Colonic mucosa (tissue), 4 donors: ENCODE data around the gene COL4A6. TPM values are rescaled to one million over a fixed set of nuclear protein-coding genes. Genes with fewer than 3 reads are reported as not detected.

Experiments
- DNase-seq: peaks from one replicate; pipeline ENCODE4 v3.0.0-alpha.2; 2020
- H3K27ac ChIP-seq: fragments of 200-600 bp; one replicate; pipeline ENCODE4 v1.8.0; 2021
- H3K27me3 ChIP-seq: fragments of 200-600 bp; one replicate; pipeline ENCODE4 v1.8.0; 2021
- H3K36me3 ChIP-seq: fragments of 200-600 bp; one replicate; pipeline ENCODE4 v1.8.0; 2021
- H3K4me1 ChIP-seq: fragments of 200-600 bp; one replicate; pipeline ENCODE4 v1.8.0; 2021; ENCODE audit warnings: mild to moderate bottlenecking
- H3K4me3 ChIP-seq: fragments of 200-600 bp; one replicate; pipeline ENCODE4 v1.8.0; 2021
- H3K9ac ChIP-seq, 2 donors: one replicate each; pipeline ENCODE4 v1.7.0; 2013; ENCODE audit warnings: control low read depth in 2 of 2, low read depth in 2 of 2, low read length in 2 of 2
- H3K9me3 ChIP-seq: fragments of 200-600 bp; one replicate; pipeline ENCODE4 v1.8.0; 2021
- CTCF ChIP-seq: fragments of 200-600 bp; IDR thresholded peaks from one replicate; pipeline ENCODE4 v1.8.0; 2022; ENCODE audit warnings: antibody characterized with exemption, mild to moderate bottlenecking
- intact Hi-C: fragments of 100-400 bp; cut with DNase I; formaldehyde crosslinking; loops from one replicate; pipeline ENCODE4 v1.14.1; 2022
- total RNA-seq, 2 donors: library from RNA; stranded (reverse); fragmentation: NEBNext Ultra II Directional in 1 of 2; extraction: Animal tissue kit (Norgen Biotek cat#: 25700) in 1 of 2; gene quantifications; one replicate each; pipeline ENCODE4 v1.2.1, GENCODE V29; 2021
- donor health status: healthy.
- donor health status: DM: no; HTN: no; CAD: no.
- donor health status: DM: no; HTN: no; CAD: no.

COL4A6 gene
- total RNA-seq, 2 donors from 2014 or later, result 1.1 to 1.8 TPM

GRCh38 chrX:108117988-108118387 is 320.2 kb downstream of the COL4A6 start:
- Histone ChIP-seq H3K36me3 (no peaks in the 10 kb centered on the region), H3K9ac (no peak overlapping the region), H3K9me3 (no peaks in the 10 kb centered on the region), H3K27ac (no peak overlapping the region), H3K4me1 (no peaks in the 10 kb centered on the region), H3K27me3 (no peaks in the 10 kb centered on the region), H3K4me3 (no peak overlapping the region)
- DNase-seq, result no peak
- intact Hi-C loops, result no loop called here
- no peak for TF ChIP-seq CTCF

GRCh38 chrX:108114541-108114940 is 323.7 kb downstream of the COL4A6 start:
- H3K4me3 ChIP-seq, result no peak overlapping the region
- no peaks in the 10 kb centered on the region for H3K27me3 ChIP-seq
- TF ChIP-seq CTCF, result no peak
- no peak for DNase-seq
- H3K27ac ChIP-seq, result no peak overlapping the region
- intact Hi-C loops, result no loop called here
- no peaks in the 10 kb centered on the region for H3K9me3 ChIP-seq
- H3K9ac ChIP-seq, result no peak overlapping the region
- H3K4me1 ChIP-seq, result no peaks in the 10 kb centered on the region
- H3K36me3 ChIP-seq, result no peaks in the 10 kb centered on the region

Other genes starting within 250 kb of the COL4A6 start
- 1 to 10 TPM; 2.7 to 7.0 TPM for gene COL4A5, start 1.4 kb upstream of the COL4A6 start, total RNA-seq